GM12878 (cell line): ENCODE results near the gene TNXB. TPM values are rescaled to one million over a fixed set of nuclear protein-coding genes. Genes with fewer than 3 reads are reported as not detected.

Experiments
- ATAC-seq: fragments of 200-7000 bp; cut with Tn5 transposase; 3 replicates; pipeline ENCODE4 v1.9.1; 2020; ENCODE audit warnings: mild to moderate bottlenecking, moderate library complexity
- BruUV-seq: library from RNA; stranded (reverse); fragments of 400-500 nt; replicated peaks from 2 replicates; lab custom pipeline; 2021; lab: Mats Ljungman, UMichigan
- CTCF ChIA-PET: fragments of 300-600 bp; sonication (Branson Sonifier 250); formaldehyde crosslinking; extraction: SDS; loops from one replicate; lab custom pipeline; 2021; ENCODE audit warnings: inconsistent platforms; lab: Yijun Ruan, JAX
- POLR2A ChIA-PET: fragments of 350-600 bp; formaldehyde crosslinking; extraction: SDS; loops from one replicate; lab custom pipeline; 2021; ENCODE audit warnings: inconsistent platforms; lab: Charles Lee
- RAD21 ChIA-PET: fragments of 300-600 bp; sonication (Branson Sonifier 250); formaldehyde crosslinking; loops from one replicate; lab custom pipeline; 2023; ENCODE audit warnings: antibody characterized with exemption; ENCODE audit not compliant: unreplicated experiment; lab: Charles Lee
- SMC1A ChIA-PET: fragments of 300-600 bp; sonication (Branson Sonifier 250); formaldehyde crosslinking; loops from one replicate; lab custom pipeline; 2023; ENCODE audit not compliant: unreplicated experiment, uncharacterized antibody; lab: Charles Lee
- DNase-seq: peaks from one replicate; pipeline ENCODE4 v3.0.0-alpha.2; 2011; ENCODE audit warnings: low read depth, low spot score
- FAIRE-seq: peaks from 3 replicates; lab custom pipeline; 2011; peaks lifted over from hg19 to GRCh38; lab: Jason Lieb, UNC
- H2AFZ ChIP-seq: 2 replicates; pipeline ENCODE4 v1.6.0; 2011; ENCODE audit warnings: low read depth, low read length, control low read depth; ENCODE audit not compliant: control insufficient read depth
- H3K27ac ChIP-seq: 2 replicates; pipeline ENCODE4 v1.5.1; 2011; ENCODE audit warnings: control low read depth; ENCODE audit not compliant: control insufficient read depth, insufficient read depth
- H3K27me3 ChIP-seq, 2 experiments: replicated peaks in 1 of 2; 2 replicates each; pipeline versions ENCODE4 v1.6.0 to v1.6.1; 2011; ENCODE audit warnings: low read length in 1 of 2; ENCODE audit not compliant: control insufficient read depth in 2 of 2, insufficient read depth in 2 of 2
- H3K36me3 ChIP-seq, 2 experiments: 2 replicates each; pipeline ENCODE4 v1.5.1; 2011; ENCODE audit warnings: low read length in 1 of 2; ENCODE audit not compliant: control insufficient read depth in 2 of 2, insufficient read depth in 2 of 2
- H3K4me1 ChIP-seq: 2 replicates; pipeline ENCODE4 v1.6.1; 2011; ENCODE audit warnings: mild to moderate bottlenecking, low read length, moderate library complexity, mixed read lengths; ENCODE audit not compliant: control insufficient read depth, insufficient read depth
- H3K4me2 ChIP-seq: 2 replicates; pipeline ENCODE4 v1.6.0; 2011; ENCODE audit warnings: control low read depth; ENCODE audit not compliant: control insufficient read depth, insufficient read depth
- H3K4me3 ChIP-seq: fragments of 200-600 bp; sonication (generic); 2 replicates; pipeline ENCODE4 v1.5.1; 2016
- H3K79me2 ChIP-seq: 2 replicates; pipeline ENCODE4 v1.6.0; 2011; ENCODE audit warnings: low read length; ENCODE audit not compliant: control insufficient read depth, insufficient read depth
- H3K9ac ChIP-seq: 2 replicates; pipeline ENCODE4 v1.8.0; 2011; ENCODE audit warnings: low read length, control low read depth, mixed read lengths; ENCODE audit not compliant: control insufficient read depth, insufficient read depth
- H3K9me3 ChIP-seq: replicated peaks from 3 replicates; pipeline ENCODE4 v1.5.1; 2011; ENCODE audit warnings: mild to moderate bottlenecking, low read length; ENCODE audit not compliant: control insufficient read depth, insufficient read depth
- H4K20me1 ChIP-seq: 2 replicates; pipeline ENCODE4 v1.6.0; 2011; ENCODE audit not compliant: control insufficient read depth, insufficient read depth
- CTCF ChIP-seq, 3 experiments: IDR thresholded peaks in 2 of 3; conservative IDR thresholded peaks in 1 of 3; 2 replicates each; pipeline ENCODE4 v1.5.1; 2011; ENCODE audit warnings: low read depth in 3 of 3, low read length in 3 of 3, mild to moderate bottlenecking in 3 of 3, control low read depth in 2 of 3, moderate library complexity in 2 of 3, inconsistent platforms in 1 of 3, mixed read lengths in 1 of 3; ENCODE audit not compliant: control insufficient read depth in 2 of 3, insufficient read depth in 1 of 3; ENCODE audit errors: extremely low read depth in 1 of 3
- HCFC1 ChIP-seq: fragments of 150-350 bp; IDR thresholded peaks from 2 replicates; pipeline ENCODE4 v1.6.1; 2014; ENCODE audit warnings: low read length
- YY1 ChIP-seq: IDR thresholded peaks from 2 replicates; pipeline ENCODE4 v1.6.1; 2011; ENCODE audit warnings: low read depth, mild to moderate bottlenecking, low read length
- ZNF384 ChIP-seq: IDR thresholded peaks from 2 replicates; pipeline ENCODE4 v1.6.1; 2012; ENCODE audit warnings: low read depth, mild to moderate bottlenecking, low read length, improper control_type of control experiment, borderline replicate concordance
- WGBS: methylation state at CpG from one replicate; pipeline ENCODE4 v1.1.6; 2016; ENCODE audit warnings: low lambda C conversion rate; ENCODE audit not compliant: insufficient replicate concordance, insufficient coverage; ENCODE audit errors: missing lambda C conversion rate; 5-methylcytosine and 5-hydroxymethylcytosine counted together
- in situ Hi-C: fragments of 300-500 bp; cut with MboI; formaldehyde crosslinking; loops from 9 replicates; pipeline ENCODE4 v1.14.3; 2018; ENCODE audit warnings: mixed read lengths
- intact Hi-C: fragments of 100-400 bp; cut with micrococcal nuclease; formaldehyde crosslinking; loops from one replicate; pipeline ENCODE4 v1.14.2; 2022; ENCODE audit not compliant: unreplicated experiment
- polyA plus RNA-seq, 11 experiments: library from polyadenylated mRNA; depleted of rRNA in 4 of 11; unstranded in 6 of 11; stranded (reverse) in 5 of 11; fragments of >200 nt; fragmentation: Nextera tagmentation in 4 of 11; fragmentation: Illumina TruSeq in 1 of 11; extraction: Ambion mirVana in 4 of 11; extraction: Trizol in 1 of 11; gene quantifications; 1 replicate in 1 of 11; 2 replicates in 10 of 11; pipeline versions ENCODE4 v1.2.1 to v1.2.3, GENCODE V29; 2011 to 2016; ENCODE audit warnings: inconsistent platforms in 2 of 11, missing spikeins in 2 of 11, low read depth in 1 of 11
- total RNA-seq, 4 experiments: library from RNA; depleted of rRNA in 3 of 4; stranded (reverse); fragments of >200 nt in 3 of 4; fragmentation: Illumina TruSeq in 1 of 4; extraction: Trizol in 1 of 4; gene quantifications; 2 replicates each; pipeline versions ENCODE4 v1.2.1 to v1.2.3, GENCODE V29; 2013 to 2021
- TF ChIP-seq, protein P1 (sequence below): IDR thresholded peaks from 2 replicates; pipeline ENCODE4 v1.6.1; 2012; ENCODE audit warnings: low read depth, low read length, improper control_type of control experiment

TNXB gene
- total and polyA plus RNA-seq, 10 of the 15 experiments (the other 5 are each of a cell fraction or from before 2014, with no cell fraction given) = 0.03 to 2.5 (median 0.68) TPM; not detected in 2

DNA sequence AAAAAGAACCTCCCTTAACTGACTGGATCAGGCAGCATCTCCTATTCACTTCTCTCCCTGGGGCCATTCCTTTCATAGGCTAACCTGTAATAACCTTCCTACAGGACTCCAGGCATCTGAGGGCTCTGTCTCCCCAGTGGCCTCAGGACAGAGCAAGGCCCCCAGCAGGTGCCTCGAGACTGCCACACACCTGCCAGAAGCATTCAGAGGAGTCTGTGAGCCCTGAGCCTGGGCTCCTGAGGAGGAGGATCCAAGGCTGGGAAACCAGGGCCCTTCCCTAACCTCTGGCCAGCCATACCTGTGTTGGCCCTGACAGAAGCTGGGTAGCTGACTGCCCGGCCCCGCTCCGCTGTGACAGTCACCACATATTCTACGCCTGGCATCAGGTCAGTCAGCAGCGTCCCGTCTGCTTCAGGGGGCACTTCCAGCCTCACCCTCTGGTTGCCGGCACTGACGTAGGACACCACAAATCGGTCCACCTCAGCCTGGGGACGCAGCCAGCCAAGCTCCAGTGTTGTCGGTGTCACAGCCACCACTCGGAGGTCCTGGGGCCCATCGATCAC is 20.6 kb downstream of the TNXB start:
- in situ Hi-C loops (no loop called here), intact Hi-C loops (no loop called here)
- DNase-seq (no peak), FAIRE-seq (no peak), ATAC-seq (no peak)
- Histone ChIP-seq H4K20me1 (no peaks in the 10 kb centered on the region), H3K4me1 (peaks cover 16% of the 10 kb centered on the region), H2AFZ (no peak overlapping the region), H3K79me2 (no peaks in the 10 kb centered on the region), H3K9me3 (no peaks in the 10 kb centered on the region), H3K27ac (no peak overlapping the region), H3K36me3 (no peaks in the 10 kb centered on the region), H3K4me3 (no peak overlapping the region), H3K27me3 (peaks cover 0 to 2% of the 10 kb centered on the region in 2 experiments), H3K4me2 (no peak overlapping the region), H3K9ac (no peak overlapping the region)
- CTCF ChIA-PET = interaction anchor here (0.6 kb wide), 1 partner anchor 737 kb away, joined by 3 read pairs; no protein-coding TSS in a partner anchor
- no TSS peak for BruUV-seq
- RAD21 ChIA-PET = no interaction called here
- SMC1A ChIA-PET = no interaction called here
- WGBS = 82% methylated on average over 14 of the region's 14 CpGs
- TF ChIP-seq, protein P1, sequence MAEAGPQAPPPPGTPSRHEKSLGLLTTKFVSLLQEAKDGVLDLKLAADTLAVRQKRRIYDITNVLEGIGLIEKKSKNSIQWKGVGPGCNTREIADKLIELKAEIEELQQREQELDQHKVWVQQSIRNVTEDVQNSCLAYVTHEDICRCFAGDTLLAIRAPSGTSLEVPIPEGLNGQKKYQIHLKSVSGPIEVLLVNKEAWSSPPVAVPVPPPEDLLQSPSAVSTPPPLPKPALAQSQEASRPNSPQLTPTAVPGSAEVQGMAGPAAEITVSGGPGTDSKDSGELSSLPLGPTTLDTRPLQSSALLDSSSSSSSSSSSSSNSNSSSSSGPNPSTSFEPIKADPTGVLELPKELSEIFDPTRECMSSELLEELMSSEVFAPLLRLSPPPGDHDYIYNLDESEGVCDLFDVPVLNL = no peak
- TF ChIP-seq HCFC1 (no peak), CTCF (IDR thresholded peaks at IDR 0.05 in 2 of 3, conservative IDR thresholded peaks at IDR 0.05 in 1 of 3; ENCODE audit: control insufficient read depth in 2 of 3, extremely low read depth in 1 of 3, insufficient read depth in 1 of 3, low read depth in 3 of 3, low read length in 3 of 3) (no peak), YY1 (no peak), ZNF384 (no peak)
- POLR2A ChIA-PET = no interaction called here
